Liver (tissue), 9 donors: ENCODE data around the gene TNFRSF25. TPM values are rescaled to one million over a fixed set of nuclear protein-coding genes. Genes with fewer than 3 reads are reported as not detected.

ENCODE experiments used
- DNase-seq: peaks from one replicate; pipeline ENCODE4 v3.0.0-alpha.2; 2017; ENCODE audit warnings: low spot score
- H3K27ac ChIP-seq, 2 donors: one replicate each; pipeline ENCODE4 v1.7.0; 2013; ENCODE audit warnings: inconsistent platforms in 2 of 2, low read length in 2 of 2, control low read depth in 1 of 2, low read depth in 1 of 2, mild to moderate bottlenecking in 1 of 2
- H3K27me3 ChIP-seq, 4 donors: one replicate each; pipeline versions ENCODE4 v1.6.1 to v1.7.0; 2013; ENCODE audit warnings: low read length in 3 of 4, inconsistent platforms in 1 of 4, mild to moderate bottlenecking in 1 of 4, moderate library complexity in 1 of 4; ENCODE audit not compliant: control insufficient read depth in 4 of 4, insufficient read depth in 4 of 4
- H3K36me3 ChIP-seq, 4 donors: one replicate each; pipeline versions ENCODE4 v1.6.1 to v1.7.0; 2013; ENCODE audit warnings: low read length in 3 of 4, mild to moderate bottlenecking in 3 of 4, low read depth in 1 of 4, moderate library complexity in 1 of 4; ENCODE audit not compliant: control insufficient read depth in 4 of 4, insufficient read depth in 3 of 4
- H3K4me1 ChIP-seq, 4 donors: one replicate each; pipeline versions ENCODE4 v1.6.1 to v1.7.0; 2013; ENCODE audit warnings: low read length in 3 of 4, mild to moderate bottlenecking in 3 of 4, moderate library complexity in 1 of 4; ENCODE audit not compliant: control insufficient read depth in 4 of 4, insufficient read depth in 4 of 4
- H3K4me3 ChIP-seq, 3 donors: one replicate each; pipeline versions ENCODE4 v1.6.1 to v1.7.0; 2013; ENCODE audit warnings: low read length in 3 of 3, control low read depth in 1 of 3, low read depth in 1 of 3, mild to moderate bottlenecking in 1 of 3
- H3K9ac ChIP-seq, 2 donors: one replicate each; pipeline ENCODE4 v1.7.0; 2013; ENCODE audit warnings: low read length in 2 of 2, mild to moderate bottlenecking in 2 of 2, moderate library complexity in 2 of 2, control low read depth in 1 of 2, low read depth in 1 of 2
- H3K9me3 ChIP-seq, 4 donors: one replicate each; pipeline versions ENCODE4 v1.6.1 to v1.7.0; 2013; ENCODE audit warnings: low read length in 3 of 4; ENCODE audit not compliant: control insufficient read depth in 4 of 4
- ATF3 ChIP-seq: IDR thresholded peaks from 2 replicates; pipeline ENCODE4 v1.6.1; 2016; ENCODE audit warnings: antibody characterized with exemption
- CTCF ChIP-seq: fragments of 150-350 bp; IDR thresholded peaks from 2 replicates; pipeline ENCODE4 v1.5.1; 2017; ENCODE audit warnings: improper control_type of control experiment, low read depth, low read length; ENCODE audit not compliant: missing input control
- EGR1 ChIP-seq, 2 donors: IDR thresholded peaks; 2 replicates each; pipeline ENCODE4 v1.6.1; 2016 to 2018; ENCODE audit warnings: antibody characterized with exemption in 2 of 2, low read depth in 2 of 2
- FOXA1 ChIP-seq: IDR thresholded peaks from 2 replicates; pipeline ENCODE4 v1.6.1; 2016; ENCODE audit warnings: antibody characterized with exemption
- FOXA2 ChIP-seq: IDR thresholded peaks from 2 replicates; pipeline ENCODE4 v1.6.1; 2016; ENCODE audit warnings: antibody characterized with exemption
- GABPA ChIP-seq, 2 donors: IDR thresholded peaks in 1 of 2; conservative IDR thresholded peaks in 1 of 2; 2 replicates each; pipeline ENCODE4 v1.6.1; 2016; ENCODE audit warnings: antibody characterized with exemption in 2 of 2, mild to moderate bottlenecking in 1 of 2, moderate library complexity in 1 of 2
- HNF4A ChIP-seq, 2 donors: conservative IDR thresholded peaks; 2 replicates each; pipeline ENCODE4 v1.6.1; 2016; ENCODE audit warnings: antibody characterized with exemption in 2 of 2, mild to moderate bottlenecking in 2 of 2
- HNF4G ChIP-seq: IDR thresholded peaks from 2 replicates; pipeline ENCODE4 v1.6.1; 2016; ENCODE audit warnings: antibody characterized with exemption
- JUND ChIP-seq, 2 donors: IDR thresholded peaks; 2 replicates each; pipeline ENCODE4 v1.6.1; 2016; ENCODE audit warnings: antibody characterized with exemption in 2 of 2
- MAX ChIP-seq: IDR thresholded peaks from 2 replicates; pipeline ENCODE4 v1.6.1; 2016; ENCODE audit warnings: antibody characterized with exemption
- NR2F2 ChIP-seq: IDR thresholded peaks from 2 replicates; pipeline ENCODE4 v1.6.1; 2016; ENCODE audit warnings: antibody characterized with exemption
- RAD21 ChIP-seq, 2 donors: IDR thresholded peaks; 2 replicates each; pipeline ENCODE4 v1.6.1; 2016; ENCODE audit warnings: antibody characterized with exemption in 2 of 2, mild to moderate bottlenecking in 2 of 2
- REST ChIP-seq: IDR thresholded peaks from 2 replicates; pipeline ENCODE4 v1.6.1; 2016; ENCODE audit warnings: antibody characterized with exemption, mild to moderate bottlenecking
- RXRA ChIP-seq, 2 donors: IDR thresholded peaks; 2 replicates each; pipeline ENCODE4 v1.6.1; 2017 to 2018; ENCODE audit warnings: antibody characterized with exemption in 2 of 2, mild to moderate bottlenecking in 1 of 2
- SP1 ChIP-seq: IDR thresholded peaks from 2 replicates; pipeline ENCODE4 v1.6.1; 2018; ENCODE audit warnings: antibody characterized with exemption, mild to moderate bottlenecking
- TAF1 ChIP-seq: conservative IDR thresholded peaks from 2 replicates; pipeline ENCODE4 v1.6.1; 2016; ENCODE audit warnings: antibody characterized with exemption, mild to moderate bottlenecking
- YY1 ChIP-seq: IDR thresholded peaks from 2 replicates; pipeline ENCODE4 v1.6.1; 2016; ENCODE audit warnings: antibody characterized with exemption, mild to moderate bottlenecking
- ZBTB33 ChIP-seq: IDR thresholded peaks from 2 replicates; pipeline ENCODE4 v1.6.1; 2016; ENCODE audit warnings: antibody characterized with exemption
- WGBS: extraction: QIAGEN DNeasy Blood & Tissue Kit; methylation state at CpG from one replicate; pipeline ENCODE4 v1.1.7; 2013; 5-methylcytosine and 5-hydroxymethylcytosine counted together
- polyA plus RNA-seq, 2 donors: library from polyadenylated mRNA; stranded (reverse) in 1 of 2; unstranded in 1 of 2; fragments of 200-250 nt in 1 of 2; fragments of >200 nt in 1 of 2; fragmentation: Nextera tagmentation in 1 of 2; extraction: Ambion mirVana in 1 of 2; gene quantifications; one replicate each; pipeline versions ENCODE4 v1.2.1 to v1.2.3, GENCODE V29; 2013 to 2015
- total RNA-seq, 2 donors: library from RNA; depleted of rRNA; stranded (reverse); fragments of >200 nt; gene quantifications; one replicate each; pipeline ENCODE4 v1.2.3, GENCODE V29; 2014
- donor health status: healthy.
- donor health status: healthy.
- donor health status: healthy.
- donor health status: healthy.
- donor health status: healthy.

TNFRSF25 gene
- total and polyA plus RNA-seq, 4 donors, result 0.78 to 2.6 (median 2.0) TPM

GRCh38 chr1:6414443-6414844 is 51.5 kb downstream of the TNFRSF25 start:
- 10% methylated on average over 15 of the region's 15 CpGs for WGBS
- Histone ChIP-seq H3K9me3 (no peaks in the 10 kb centered on the region), H3K9ac (peak overlapping the region in 1 of 2 donors; percentile 17), H3K4me3 (no peak overlapping the region), H3K36me3 (no peaks in the 10 kb centered on the region), H3K27ac (no peak overlapping the region), H3K27me3 (no peaks in the 10 kb centered on the region), H3K4me1 (peaks cover 15 to 26% (median 24%) of the 10 kb centered on the region in 4 donors)
- no peak for DNase-seq
- TF ChIP-seq TAF1, result no peak
- TF ChIP-seq FOXA2, result no peak
- TF ChIP-seq ZBTB33, result no peak
- no peak for TF ChIP-seq NR2F2
- no peak for TF ChIP-seq HNF4G

GRCh38 chr1:6412896-6413295 is 53.1 kb downstream of the TNFRSF25 start:
- Histone ChIP-seq H3K4me3 (no peak overlapping the region), H3K4me1 (peaks cover 2 to 12% (median 10%) of the 10 kb centered on the region in 4 donors), H3K9me3 (no peaks in the 10 kb centered on the region), H3K9ac (no peak overlapping the region), H3K36me3 (no peaks in the 10 kb centered on the region), H3K27me3 (no peaks in the 10 kb centered on the region), H3K27ac (no peak overlapping the region)
- WGBS, result 42% methylated on average over 6 of the region's 6 CpGs
- no peak for DNase-seq
- TF ChIP-seq RAD21 (IDR thresholded peaks at IDR 0.05) (no peak), JUND (IDR thresholded peaks at IDR 0.05) (no peak), SP1 (no peak), ZBTB33 (no peak), HNF4A (conservative IDR thresholded peaks at IDR 0.05) (no peak), REST (no peak), NR2F2 (no peak), YY1 (no peak), GABPA (IDR thresholded peaks at IDR 0.05 in 1 of 2, conservative IDR thresholded peaks at IDR 0.05 in 1 of 2) (no peak), MAX (no peak), HNF4G (no peak), CTCF (no peak), RXRA (IDR thresholded peaks at IDR 0.05) (no peak), FOXA2 (no peak), FOXA1 (no peak), ATF3 (no peak), EGR1 (IDR thresholded peaks at IDR 0.05; ENCODE audit: low read depth in 2 of 2) (no peak), TAF1 (no peak)
